Large intestine (tissue), 3 donors: ENCODE results near the gene PRM1. TPM values are rescaled to one million over a fixed set of nuclear protein-coding genes. Genes with fewer than 3 reads are reported as not detected.

Source experiments
- DNase-seq, 2 donors: peaks; one replicate each; pipeline versions ENCODE4 v3.0.0 to v3.0.0-alpha.2; 2013
- H3K27ac ChIP-seq: one replicate; pipeline ENCODE4 v1.5.1; 2013; ENCODE audit warnings: low read length
- H3K27me3 ChIP-seq: 2 replicates; pipeline ENCODE4 v1.6.1; 2013; ENCODE audit warnings: low read length; ENCODE audit not compliant: control insufficient read depth, insufficient read depth
- H3K36me3 ChIP-seq: 2 replicates; pipeline ENCODE4 v1.6.1; 2013; ENCODE audit warnings: low read length; ENCODE audit not compliant: control insufficient read depth, insufficient read depth
- H3K4me1 ChIP-seq: one replicate; pipeline ENCODE4 v1.6.1; 2013; ENCODE audit warnings: low read length; ENCODE audit not compliant: control insufficient read depth, insufficient read depth
- H3K4me3 ChIP-seq: one replicate; pipeline ENCODE4 v1.5.1; 2013; ENCODE audit warnings: low read length
- H3K9me3 ChIP-seq: one replicate; pipeline ENCODE4 v1.6.1; 2013; ENCODE audit warnings: mild to moderate bottlenecking, low read depth, low read length, moderate library complexity; ENCODE audit not compliant: control insufficient read depth
- WGBS: methylation state at CpG from one replicate; pipeline ENCODE4 v1.1.5; 2013; ENCODE audit warnings: low lambda C conversion rate; ENCODE audit not compliant: insufficient coverage; 5-methylcytosine and 5-hydroxymethylcytosine counted together
- polyA plus RNA-seq: library from polyadenylated mRNA; unstranded; fragments of 120-200 nt; gene quantifications from one replicate; pipeline ENCODE4 v1.2.1, GENCODE V29; 2013

PRM1 gene
- polyA plus RNA-seq, 1 donor, result not detected

GRCh38 chr16:11268921-11269375 lies 12.2 kb downstream of the PRM1 start, which contains the start of gene TNP2:
Gene TNP2 (minus strand): TSS chr16:11269325. CDS start chr16:11269262, 63 bp downstream.
- whole genome bisulfite sequencing, result no CpG with 5 or more reads among the region's 11 CpGs
- no peak within 1 kb of the TSS for H3K4me3 ChIP-seq
- no peaks in the 10 kb centered on the region for H3K36me3 ChIP-seq
- no peaks in the 10 kb centered on the region for H3K4me1 ChIP-seq
- H3K9me3 ChIP-seq, result no peaks in the 10 kb centered on the region
- no peak for DNase-seq
- no peak within 1 kb of the TSS for H3K27ac ChIP-seq
- no peaks in the 10 kb centered on the region for H3K27me3 ChIP-seq

- Histone ChIP-seq H3K36me3 (no peaks in the 10 kb centered on the region), H3K27me3 (no peaks in the 10 kb centered on the region), H3K4me3 (no peak overlapping the region), H3K4me1 (no peaks in the 10 kb centered on the region), H3K27ac (no peak overlapping the region), H3K9me3 (no peaks in the 10 kb centered on the region)
- DNase-seq, result no peak
- no CpG with 5 or more reads among the region's 7 CpGs for WGBS
Measured at GRCh38 chr16:11265124-11265523, 16.0 kb downstream of the PRM1 start.

DNA sequence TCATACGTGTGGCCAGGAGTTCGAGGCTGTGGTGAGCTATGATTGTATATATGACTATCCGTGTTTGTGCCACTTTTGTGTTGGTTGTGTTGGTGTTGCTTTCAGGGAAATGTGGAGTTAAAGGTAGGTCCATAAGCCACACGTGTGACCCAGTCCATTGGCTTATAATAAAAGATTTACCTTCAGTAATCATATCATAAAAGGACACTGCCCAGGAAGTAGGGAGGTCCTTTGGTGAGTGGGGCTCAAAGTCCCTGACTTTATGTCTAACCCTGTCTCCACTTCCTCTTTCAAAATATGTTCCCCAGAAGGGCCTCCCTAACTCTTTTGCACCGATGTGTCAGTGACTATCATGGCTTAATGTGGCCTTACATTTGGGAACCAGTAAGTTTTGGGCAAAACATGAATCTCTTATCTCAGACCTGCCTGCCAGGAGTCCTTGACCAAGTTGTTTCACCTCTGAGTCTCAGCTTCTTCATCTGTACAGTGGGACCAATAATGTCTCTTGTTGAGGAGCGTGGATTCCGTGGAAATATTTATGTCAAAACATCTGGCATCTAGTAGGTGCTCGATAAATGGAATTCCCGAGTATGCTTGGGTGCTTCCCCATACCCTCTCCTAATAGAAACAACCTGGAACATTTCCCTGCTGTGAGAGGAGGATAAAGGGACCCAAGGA lies 16.8 kb downstream of the PRM1 start:
- no CpG with 5 or more reads among the region's 9 CpGs for WGBS
- H3K27ac ChIP-seq, result no peak overlapping the region
- DNase-seq, result no peak

GRCh38 chr16:11263737-11264136 lies 17.4 kb downstream of the PRM1 start:
- H3K4me3 ChIP-seq, result no peak overlapping the region
- no CpG with 5 or more reads among the region's 4 CpGs for WGBS

More for the DNA sequence above, 16.8 kb downstream of the PRM1 start:
- Histone ChIP-seq H3K36me3 (no peaks in the 10 kb centered on the region), H3K27me3 (no peaks in the 10 kb centered on the region), H3K4me1 (no peaks in the 10 kb centered on the region), H3K4me3 (no peak overlapping the region), H3K9me3 (no peaks in the 10 kb centered on the region)

GRCh38 chr16:11262915-11263314 lies 18.2 kb downstream of the PRM1 start:
- Histone ChIP-seq H3K36me3 (no peaks in the 10 kb centered on the region), H3K4me3 (no peak overlapping the region), H3K27me3 (no peaks in the 10 kb centered on the region), H3K27ac (no peak overlapping the region), H3K9me3 (no peaks in the 10 kb centered on the region), H3K4me1 (no peaks in the 10 kb centered on the region)
- WGBS, result no CpG with 5 or more reads among the region's 8 CpGs
- DNase-seq, result no peak

More at GRCh38 chr16:11263737-11264136, 17.4 kb downstream of the PRM1 start:
- no peak for DNase-seq
- H3K27me3 ChIP-seq, result no peaks in the 10 kb centered on the region
- no peaks in the 10 kb centered on the region for H3K4me1 ChIP-seq
- H3K9me3 ChIP-seq, result no peaks in the 10 kb centered on the region
- no peaks in the 10 kb centered on the region for H3K36me3 ChIP-seq
- no peak overlapping the region for H3K27ac ChIP-seq

DNA sequence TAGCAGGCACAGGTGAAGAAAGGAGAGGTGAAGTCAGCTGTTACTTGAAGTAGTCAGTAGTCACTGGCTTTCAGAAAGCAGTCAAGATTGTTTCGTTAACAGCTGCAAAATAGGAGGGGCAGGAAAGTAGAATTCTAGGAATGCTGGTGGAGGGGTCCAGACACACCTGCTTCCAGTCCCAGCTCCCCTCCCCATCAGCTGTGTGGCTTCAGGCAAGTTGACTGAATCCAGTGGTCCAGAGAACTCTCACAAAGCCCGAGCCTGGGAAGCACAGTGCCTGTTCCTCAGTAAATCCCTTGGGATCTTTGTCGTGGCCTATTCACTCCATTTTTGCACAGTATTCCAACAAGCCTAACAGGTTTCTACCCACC lies 20.5 kb downstream of the PRM1 start:
- Histone ChIP-seq H3K4me3 (no peak overlapping the region), H3K27ac (no peak overlapping the region), H3K9me3 (no peaks in the 10 kb centered on the region), H3K4me1 (peaks cover 9% of the 10 kb centered on the region), H3K36me3 (no peaks in the 10 kb centered on the region), H3K27me3 (no peaks in the 10 kb centered on the region)
- whole genome bisulfite sequencing, result 80% methylated on average over 1 of the region's 3 CpGs
- DNase-seq, result no peak

DNA sequence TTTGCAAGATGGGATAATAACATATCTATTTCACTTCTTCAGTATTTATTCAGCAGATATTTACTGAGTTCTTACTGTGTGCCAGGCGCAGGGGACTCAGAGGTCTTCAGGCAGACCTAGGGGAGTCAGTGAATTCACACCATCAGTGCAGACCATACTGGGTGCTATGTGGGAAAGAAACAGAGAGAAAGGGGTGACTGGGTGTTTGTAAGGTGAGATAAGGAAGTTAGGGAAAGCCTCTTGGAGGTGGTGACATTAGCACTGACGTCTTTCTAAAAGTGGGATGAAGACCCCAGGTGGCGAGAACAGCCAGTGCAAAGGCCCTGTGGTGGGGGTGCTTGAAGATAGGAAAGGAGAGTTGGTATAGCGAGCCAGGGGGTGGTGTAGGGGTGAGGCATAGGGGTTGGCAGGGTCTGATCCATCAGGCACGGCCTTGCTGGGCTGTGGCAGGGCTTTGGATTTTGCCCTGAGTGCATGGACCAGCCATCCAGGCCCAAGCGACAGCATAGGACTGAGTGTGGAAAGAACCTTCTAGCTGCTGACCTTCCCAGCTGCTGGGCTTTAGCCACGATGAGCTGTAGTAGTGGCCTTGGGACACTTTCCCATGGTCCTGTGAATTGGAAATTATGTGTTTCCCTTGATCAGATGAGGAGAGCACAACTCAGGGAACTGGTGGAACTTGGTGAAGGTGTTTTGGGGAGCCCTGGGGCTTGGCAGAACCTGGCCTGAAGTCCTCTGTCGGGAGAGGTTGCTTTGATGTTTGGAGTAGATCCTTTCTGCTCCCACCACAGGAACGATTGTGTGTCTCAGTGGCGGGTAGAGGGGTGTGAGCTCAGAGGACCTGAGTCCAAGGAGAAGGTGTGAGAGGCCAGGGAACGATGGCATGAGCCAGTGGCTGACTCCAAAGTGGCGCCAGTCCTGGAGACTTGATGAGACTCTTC lies 21.2 kb downstream of the PRM1 start:
- WGBS, result 100% methylated on average over 2 of the region's 12 CpGs
- H3K27me3 ChIP-seq, result no peaks in the 10 kb centered on the region
- H3K36me3 ChIP-seq, result no peaks in the 10 kb centered on the region
- DNase-seq, result no peak
- H3K4me1 ChIP-seq, result peaks cover 9% of the 10 kb centered on the region
- H3K27ac ChIP-seq, result no peak overlapping the region
- no peak overlapping the region for H3K4me3 ChIP-seq
- H3K9me3 ChIP-seq, result no peaks in the 10 kb centered on the region

DNA sequence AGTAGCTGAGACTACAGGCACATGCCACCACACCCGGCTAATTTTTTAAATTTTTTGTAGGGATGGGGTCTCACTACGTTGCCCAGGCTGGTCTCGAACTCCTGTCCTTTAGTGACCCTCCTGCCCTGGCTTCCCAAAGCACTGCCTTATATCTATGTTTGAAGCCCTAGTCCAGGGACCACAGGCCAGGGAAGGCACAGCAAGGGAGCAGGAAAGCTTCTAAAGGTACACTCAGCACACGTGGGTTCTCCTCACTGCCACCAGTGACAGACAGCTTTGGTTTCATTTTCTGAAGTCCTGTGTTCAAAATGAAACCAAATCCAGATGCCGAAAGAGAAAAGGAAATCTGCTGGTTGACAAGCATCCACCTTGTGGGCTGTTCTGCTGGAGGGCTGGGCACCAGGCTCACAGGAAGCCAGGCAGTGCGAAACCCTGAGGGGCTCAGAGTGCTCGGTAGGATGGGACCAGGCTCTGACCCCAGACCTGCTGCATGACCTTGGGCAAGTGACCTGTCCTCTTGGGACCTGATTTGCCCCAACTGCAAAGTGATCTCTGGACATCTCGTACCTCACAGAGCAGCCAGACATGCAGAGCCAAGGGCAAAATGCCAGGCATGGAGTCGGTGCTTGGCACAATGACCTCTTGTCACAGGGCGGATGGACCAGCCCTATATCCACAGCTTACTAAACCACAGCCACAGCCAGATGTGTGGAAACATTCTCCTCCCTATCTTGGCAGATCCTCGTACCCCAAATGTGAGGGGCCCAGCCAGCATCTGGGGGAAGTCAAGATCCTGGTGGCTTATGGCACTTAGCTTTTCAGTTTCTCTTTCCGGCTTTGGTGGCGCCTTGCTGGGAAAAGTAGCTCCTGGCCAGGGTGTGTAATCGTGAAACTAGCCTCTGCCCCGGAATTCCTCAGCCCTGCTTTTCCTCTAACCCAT lies 22.3 kb downstream of the PRM1 start:
- Histone ChIP-seq H3K27ac (no peak overlapping the region), H3K4me1 (peaks cover 13% of the 10 kb centered on the region), H3K4me3 (no peak overlapping the region), H3K27me3 (peaks cover 7% of the 10 kb centered on the region), H3K9me3 (peaks cover 3% of the 10 kb centered on the region), H3K36me3 (no peaks in the 10 kb centered on the region)
- DNase-seq, result no peak
- WGBS, result no CpG with 5 or more reads among the region's 15 CpGs

- DNase-seq, result peak; percentile 74 to 81
- WGBS, result no CpG with 5 or more reads among the region's 21 CpGs
- Histone ChIP-seq H3K9me3 (peaks cover 3% of the 10 kb centered on the region), H3K27ac (peak overlapping the region; percentile 99), H3K4me3 (peak overlapping the region; percentile 82), H3K27me3 (peaks cover 11% of the 10 kb centered on the region), H3K36me3 (no peaks in the 10 kb centered on the region), H3K4me1 (peaks cover 13% of the 10 kb centered on the region)
Measured at GRCh38 chr16:11257131-11257938, 23.8 kb downstream of the PRM1 start.
